Dermis microvascular lymphatic vessel endothelial cell (primary cell): ENCODE results near the gene PMFBP1. TPM values are rescaled to one million over a fixed set of nuclear protein-coding genes. Genes with fewer than 3 reads are reported as not detected.

Experiments
- total RNA-seq: library from RNA; depleted of rRNA; stranded (reverse); fragments of >200 nt; gene quantifications from 2 replicates; pipeline ENCODE4 v1.2.1, GENCODE V29; 2014

The PMFBP1 gene
- total RNA-seq, 1 donor from 2014 or later, result under 0.01 TPM

Other genes with a start within 250 kb of the PMFBP1 start
- under 0.01 TPM in 2 replicates for gene PKD1L3, start 171.8 kb downstream of the PMFBP1 start, total RNA-seq
- gene DHODH, start 163.4 kb downstream of the PMFBP1 start, total RNA-seq, result 3.5 and 4.0 TPM in 2 replicates
- gene HP, start 117.7 kb downstream of the PMFBP1 start, total RNA-seq, result not detected in 2 replicates
- gene HPR, start 108.9 kb downstream of the PMFBP1 start, total RNA-seq, result not detected in 2 replicates
- gene TXNL4B, start 78.5 kb downstream of the PMFBP1 start, total RNA-seq, result 4.9 and 6.4 TPM in 2 replicates
- gene DHX38, start 78.3 kb downstream of the PMFBP1 start, total RNA-seq, result 64.6 and 74.7 TPM in 2 replicates